ENCODE data around the gene FCRLB.

DNA sequence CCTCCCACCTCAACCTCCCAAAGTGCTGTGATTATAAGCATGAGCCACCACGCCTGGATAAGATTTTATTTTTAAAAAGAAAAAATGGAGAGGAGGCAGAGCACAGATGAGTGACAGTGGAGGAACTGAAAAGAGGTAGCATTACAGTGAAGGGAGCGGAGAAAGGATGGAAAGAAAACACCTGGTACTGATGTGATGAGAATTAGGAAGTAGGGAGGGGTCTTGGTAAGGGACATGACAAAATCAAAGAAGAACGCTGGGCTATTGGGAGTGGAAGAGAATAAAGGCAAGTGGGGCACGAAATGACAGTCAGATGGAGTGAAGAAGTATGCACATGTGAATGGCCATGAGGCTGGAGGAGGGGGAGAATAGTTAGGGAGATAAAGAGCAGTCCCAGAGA is 12.0 kb upstream of the FCRLB start:
- no peak for TF ChIP-seq CTCF (IDR thresholded peaks at IDR 0.05; ENCODE audit: low read length)
- TF ChIP-seq EZH2 (optimal IDR thresholded peaks at IDR 0.05; ENCODE audit: low read depth, low read length): no peak
- no peak for TF ChIP-seq EZH2phosphoT487 (IDR thresholded peaks at IDR 0.05; ENCODE audit: low read length)
